ENCODE data around the gene SH3BP1. TPM values are rescaled to one million over a fixed set of nuclear protein-coding genes. Genes with fewer than 3 reads are reported as not detected.

The SH3BP1 gene
- total and polyA plus RNA-seq, 2 of the 4 experiments (the other 2 are of a cell fraction), result 8.8 to 33.3 TPM

- ATAC-seq (ENCODE audit: low read depth) (no peak), DNase-seq (no peak)
- Histone ChIP-seq H3K27ac (ENCODE audit: insufficient read depth, low read length) (no peak overlapping the region), H3K23ac (ENCODE audit: low read depth, low read length) (no peak overlapping the region), H3K4me2 (ENCODE audit: low read depth, low read length) (no peak overlapping the region), H4K91ac (ENCODE audit: insufficient read depth, low read depth, low read length) (no peak overlapping the region), H2AK5ac (ENCODE audit: low read depth, low read length) (no peak overlapping the region), H3K4me3 (ENCODE audit: insufficient read depth, low read depth, low read length) (no peak overlapping the region), H4K20me1 (ENCODE audit: insufficient read depth, low read length) (no peaks in the 10 kb centered on the region; the same call in 1 of the 2 replicates), H2BK5ac (ENCODE audit: low read depth, low read length, poor library complexity, severe bottlenecking) (no peak overlapping the region), H2BK120ac (ENCODE audit: low read depth, low read length) (no peak overlapping the region), H3K27me3 (ENCODE audit: control insufficient read depth, insufficient read depth, low read length) (no peaks in the 10 kb centered on the region), H4K5ac (ENCODE audit: low read depth, low read length) (no peak overlapping the region), H4K8ac (ENCODE audit: low read depth in 2 of 2, low read length in 2 of 2) (no peak overlapping the region), H2BK20ac (ENCODE audit: low read depth, low read length) (no peak overlapping the region), H3K36me3 (ENCODE audit: control insufficient read depth, insufficient read depth, low read length) (peaks cover 34% of the 10 kb centered on the region; the same call in 1 of the 2 replicates), H2AFZ (replicated peaks; ENCODE audit: low read length, poor library complexity) (no peak overlapping the region), H3K4ac (ENCODE audit: low read depth, low read length) (no peak overlapping the region), H3K14ac (replicated peaks; ENCODE audit: low read depth, low read length) (no peak overlapping the region), H3K18ac (ENCODE audit: low read depth, low read length) (no peak overlapping the region), H2BK15ac (ENCODE audit: low read depth, low read length) (no peak overlapping the region), H3K9ac (ENCODE audit: low read depth, low read length) (no peak overlapping the region), H3K9me1 (ENCODE audit: insufficient read depth, low read length) (peaks cover 19% of the 10 kb centered on the region), H2AK9ac (replicated peaks; ENCODE audit: low read depth, low read length, poor library complexity) (no peak overlapping the region), H3K4me1 (ENCODE audit: control insufficient read depth, insufficient read depth, low read length) (peaks cover 27% of the 10 kb centered on the region), H3K79me1 (ENCODE audit: low read depth in 1 of 2, low read length in 2 of 2) (peaks cover 0 to 21% of the 10 kb centered on the region in 2 experiments; a peak in 2 of 4 replicates), H3K56ac (ENCODE audit: extremely low read depth, insufficient read depth, low read length) (no peak overlapping the region), H3K9me3 (ENCODE audit: control insufficient read depth, insufficient read depth, low read length) (no peaks in the 10 kb centered on the region)
- WGBS, 2 experiments (ENCODE audit: extremely low coverage in 2 of 2, insufficient read length in 1 of 2), result 95% methylated on average over 4 of the region's 9 CpGs; no CpG with 5 or more reads in 1 of the 2 experiments
- dilution Hi-C loops (cut with HindIII; ENCODE audit: low sequenced_read_pairs, unreplicated experiment), result no loop called here
- no TSS peak for BruUV-seq (replicated peaks)
- no peak for TF ChIP-seq SMC3 (IDR thresholded peaks at IDR 0.05; ENCODE audit: low read depth, low read length)
- no peak for TF ChIP-seq RAD21 (IDR thresholded peaks at IDR 0.05; ENCODE audit: low read length)
- TF ChIP-seq ELK1 (IDR thresholded peaks at IDR 0.05; ENCODE audit: borderline replicate concordance, low read depth, low read length), result no peak
- no peak for TF ChIP-seq RCOR1 (IDR thresholded peaks at IDR 0.05; ENCODE audit: insufficient replicate concordance, low read length)
- TF ChIP-seq USF2 (IDR thresholded peaks at IDR 0.05; ENCODE audit: low read depth, low read length), result no peak
- no peak for TF ChIP-seq CTCF (conservative IDR thresholded peaks at IDR 0.05; ENCODE audit: low read depth, low read length)
- TF ChIP-seq MAZ (IDR thresholded peaks at IDR 0.05; ENCODE audit: borderline replicate concordance, low read depth, low read length), result no peak
- TF ChIP-seq RFX5 (IDR thresholded peaks at IDR 0.05; ENCODE audit: low read depth, low read length), result no peak
- TF ChIP-seq CHD1 (IDR thresholded peaks at IDR 0.05; ENCODE audit: low read depth, low read length), result no peak
- TF ChIP-seq MAFK (IDR thresholded peaks at IDR 0.05; ENCODE audit: low read depth, low read length), result no peak
- no peak for TF ChIP-seq CEBPB (IDR thresholded peaks at IDR 0.05; ENCODE audit: low read depth, low read length)
- no peak for TF ChIP-seq POLR2A (IDR thresholded peaks at IDR 0.05; ENCODE audit: low read depth, low read length)
- no peak for TF ChIP-seq MXI1 (IDR thresholded peaks at IDR 0.05; ENCODE audit: borderline replicate concordance, low read depth, low read length)
- TF ChIP-seq FOS (IDR thresholded peaks at IDR 0.05; ENCODE audit: low read depth, low read length), result no peak
- TF ChIP-seq NFE2L2 (IDR thresholded peaks at IDR 0.05; ENCODE audit: low read depth, low read length), result no peak
- TF ChIP-seq BHLHE40 (IDR thresholded peaks at IDR 0.05; ENCODE audit: low read depth, low read length), result no peak
- intact Hi-C loops (cut with micrococcal nuclease), result no loop called here
- ChIA-PET POLR2A (ENCODE audit: unreplicated experiment) (interaction anchor here (1.1 kb wide), 1 partner anchor 45 kb away, joined by 4 read pairs; the partner anchor contains the start of gene LGALS1), CTCF (interaction anchor here (1.1 kb wide), 1 partner anchor 24 kb away, joined by 3 read pairs; no protein-coding TSS in a partner anchor)
- in situ Hi-C loops (cut with MboI; ENCODE audit: low sequenced_read_pairs), result no loop called here
Measured at GRCh38 chr22:37630839-37631435, 8.5 kb upstream of the SH3BP1 start.

Data from IMR-90 (cell line).